Loucy (cell line): ENCODE data around the gene CYP8B1.

ENCODE experiments used
- EZH2phosphoT487 ChIP-seq: fragments of 200-600 bp; IDR thresholded peaks from 2 replicates; pipeline ENCODE4 v1.6.1; 2018; ENCODE audit warnings: antibody characterized with exemption, mild to moderate bottlenecking, moderate library complexity, borderline replicate concordance
- TF ChIP-seq, protein P1 (sequence below): fragments of 200-600 bp; sonication (generic); conservative IDR thresholded peaks from 2 replicates; pipeline ENCODE4 v1.5.1; 2014; ENCODE audit warnings: mild to moderate bottlenecking, antibody characterized with exemption, low read length

DNA sequence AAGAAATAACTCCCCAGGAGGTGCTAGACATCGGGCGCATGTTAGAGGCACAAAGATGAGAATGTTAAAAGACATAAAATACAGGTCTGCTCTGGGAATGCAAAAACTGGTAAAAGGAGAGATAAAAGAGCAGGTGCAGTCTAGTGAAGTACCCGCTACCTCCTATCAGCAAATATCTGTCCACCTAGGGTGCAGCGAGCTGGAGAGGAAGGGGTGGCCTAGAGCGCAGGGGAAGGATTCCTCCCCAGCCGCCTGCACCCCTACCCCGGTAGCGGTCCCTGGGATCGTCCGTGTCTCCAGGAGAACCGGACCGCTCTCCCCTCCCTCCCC, 30.0 kb upstream of the CYP8B1 start:
- TF ChIP-seq, protein P1, sequence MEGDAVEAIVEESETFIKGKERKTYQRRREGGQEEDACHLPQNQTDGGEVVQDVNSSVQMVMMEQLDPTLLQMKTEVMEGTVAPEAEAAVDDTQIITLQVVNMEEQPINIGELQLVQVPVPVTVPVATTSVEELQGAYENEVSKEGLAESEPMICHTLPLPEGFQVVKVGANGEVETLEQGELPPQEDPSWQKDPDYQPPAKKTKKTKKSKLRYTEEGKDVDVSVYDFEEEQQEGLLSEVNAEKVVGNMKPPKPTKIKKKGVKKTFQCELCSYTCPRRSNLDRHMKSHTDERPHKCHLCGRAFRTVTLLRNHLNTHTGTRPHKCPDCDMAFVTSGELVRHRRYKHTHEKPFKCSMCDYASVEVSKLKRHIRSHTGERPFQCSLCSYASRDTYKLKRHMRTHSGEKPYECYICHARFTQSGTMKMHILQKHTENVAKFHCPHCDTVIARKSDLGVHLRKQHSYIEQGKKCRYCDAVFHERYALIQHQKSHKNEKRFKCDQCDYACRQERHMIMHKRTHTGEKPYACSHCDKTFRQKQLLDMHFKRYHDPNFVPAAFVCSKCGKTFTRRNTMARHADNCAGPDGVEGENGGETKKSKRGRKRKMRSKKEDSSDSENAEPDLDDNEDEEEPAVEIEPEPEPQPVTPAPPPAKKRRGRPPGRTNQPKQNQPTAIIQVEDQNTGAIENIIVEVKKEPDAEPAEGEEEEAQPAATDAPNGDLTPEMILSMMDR = no peak
- no peak for TF ChIP-seq EZH2phosphoT487
